Measurements from ENCODE around the gene GLIPR1.

DNA sequence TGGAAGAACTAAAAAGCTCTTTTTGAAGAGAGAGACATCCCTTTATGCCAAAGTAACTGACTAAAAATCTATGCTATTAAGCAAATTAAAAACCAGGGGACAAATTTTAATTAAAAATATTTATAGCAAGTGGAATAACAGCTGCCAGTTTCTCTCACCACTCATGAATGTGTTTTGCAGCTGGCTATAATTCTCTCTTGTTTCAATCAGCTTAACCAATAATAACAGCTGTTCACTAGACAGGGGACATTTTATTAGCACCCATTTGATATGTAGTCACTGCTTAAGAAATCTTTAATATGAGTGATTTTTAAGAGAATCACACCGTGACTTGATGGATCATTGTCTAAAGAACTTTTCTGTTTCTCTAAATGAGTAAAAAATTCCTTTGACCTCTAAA lies 65.1 kb downstream of the GLIPR1 start:
- TF ChIP-seq, protein P1, sequence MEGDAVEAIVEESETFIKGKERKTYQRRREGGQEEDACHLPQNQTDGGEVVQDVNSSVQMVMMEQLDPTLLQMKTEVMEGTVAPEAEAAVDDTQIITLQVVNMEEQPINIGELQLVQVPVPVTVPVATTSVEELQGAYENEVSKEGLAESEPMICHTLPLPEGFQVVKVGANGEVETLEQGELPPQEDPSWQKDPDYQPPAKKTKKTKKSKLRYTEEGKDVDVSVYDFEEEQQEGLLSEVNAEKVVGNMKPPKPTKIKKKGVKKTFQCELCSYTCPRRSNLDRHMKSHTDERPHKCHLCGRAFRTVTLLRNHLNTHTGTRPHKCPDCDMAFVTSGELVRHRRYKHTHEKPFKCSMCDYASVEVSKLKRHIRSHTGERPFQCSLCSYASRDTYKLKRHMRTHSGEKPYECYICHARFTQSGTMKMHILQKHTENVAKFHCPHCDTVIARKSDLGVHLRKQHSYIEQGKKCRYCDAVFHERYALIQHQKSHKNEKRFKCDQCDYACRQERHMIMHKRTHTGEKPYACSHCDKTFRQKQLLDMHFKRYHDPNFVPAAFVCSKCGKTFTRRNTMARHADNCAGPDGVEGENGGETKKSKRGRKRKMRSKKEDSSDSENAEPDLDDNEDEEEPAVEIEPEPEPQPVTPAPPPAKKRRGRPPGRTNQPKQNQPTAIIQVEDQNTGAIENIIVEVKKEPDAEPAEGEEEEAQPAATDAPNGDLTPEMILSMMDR (IDR thresholded peaks at IDR 0.05; ENCODE audit: low read length), result no peak
- no peak for TF ChIP-seq EZH2 (IDR thresholded peaks at IDR 0.05; ENCODE audit: borderline replicate concordance, low read length)
